Stomach smooth muscle (tissue), 2 donors: Measurements from ENCODE around the gene RETN.

Experiments
- H3K27ac ChIP-seq: one replicate; pipeline ENCODE4 v1.7.0; 2013; ENCODE audit warnings: mild to moderate bottlenecking, low read length, inconsistent platforms
- H3K27me3 ChIP-seq, 2 donors: one replicate each; pipeline ENCODE4 v1.7.0; 2013; ENCODE audit warnings: low read length in 2 of 2; ENCODE audit not compliant: insufficient read depth in 2 of 2, control insufficient read depth in 1 of 2
- H3K36me3 ChIP-seq, 2 donors: one replicate each; pipeline ENCODE4 v1.7.0; 2013; ENCODE audit warnings: low read length in 2 of 2; ENCODE audit not compliant: control insufficient read depth in 2 of 2, insufficient read depth in 2 of 2
- H3K4me1 ChIP-seq: one replicate; pipeline ENCODE4 v1.7.0; 2013; ENCODE audit warnings: low read length; ENCODE audit not compliant: control insufficient read depth, insufficient read depth
- H3K4me3 ChIP-seq, 2 donors: one replicate each; pipeline ENCODE4 v1.7.0; 2013; ENCODE audit warnings: low read length in 2 of 2
- H3K9ac ChIP-seq, 2 donors: one replicate each; pipeline ENCODE4 v1.7.0; 2013; ENCODE audit warnings: low read length in 2 of 2, mild to moderate bottlenecking in 1 of 2
- H3K9me3 ChIP-seq, 2 donors: one replicate each; pipeline ENCODE4 v1.7.0; 2013; ENCODE audit warnings: low read length in 2 of 2; ENCODE audit not compliant: control insufficient read depth in 2 of 2
- donor health status: healthy.
- donor health status: Pancreatic carcinoma.

The RETN gene

DNA sequence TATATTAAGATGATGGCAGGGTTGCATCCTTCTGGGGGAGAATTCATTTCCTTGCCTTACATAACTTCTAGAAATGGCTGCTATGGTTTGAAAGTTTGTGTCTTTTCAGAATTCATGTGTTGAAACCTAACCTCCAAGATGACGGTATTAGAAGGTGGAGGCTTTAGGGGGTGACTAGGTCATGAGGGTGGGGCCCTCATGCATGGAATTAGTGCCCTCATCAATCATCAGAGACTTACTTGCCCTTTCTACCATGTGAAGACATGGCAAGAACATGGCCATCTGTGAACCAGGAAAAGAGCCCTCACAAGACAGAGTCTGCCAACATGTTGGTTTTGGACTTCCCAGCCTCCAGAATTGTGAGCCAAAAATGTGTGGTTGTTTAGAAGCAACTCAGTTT is 47.9 kb downstream of the RETN start:
- no peaks in the 10 kb centered on the region for H3K36me3 ChIP-seq
- H3K4me1 ChIP-seq, result no peaks in the 10 kb centered on the region
- peaks cover 0 to 4% of the 10 kb centered on the region in 2 donors for H3K9me3 ChIP-seq
- no peak overlapping the region for H3K9ac ChIP-seq
- H3K4me3 ChIP-seq, result no peak overlapping the region
- H3K27ac ChIP-seq, result no peak overlapping the region
- H3K27me3 ChIP-seq, result no peaks in the 10 kb centered on the region

DNA sequence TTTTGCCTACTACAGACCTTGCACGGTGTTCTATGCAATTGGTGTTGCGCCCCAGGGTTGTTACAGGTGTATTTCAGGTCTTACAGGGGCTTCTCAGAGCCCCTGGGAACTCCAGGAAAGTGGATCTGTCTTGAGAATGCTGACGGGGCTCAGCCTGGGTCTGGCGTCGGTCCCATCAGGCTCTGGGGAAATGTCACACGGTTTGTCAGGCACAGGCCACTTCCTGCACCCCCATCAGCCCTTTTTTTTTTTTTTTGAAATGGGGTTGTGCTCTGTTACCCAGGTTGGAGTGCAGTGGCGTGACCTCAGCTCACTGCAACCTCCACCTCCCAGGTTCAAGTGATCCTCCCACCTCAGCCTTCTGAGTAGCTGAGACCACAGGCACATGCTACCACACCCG is 49.8 kb downstream of the RETN start:
- H3K9me3 ChIP-seq, result peaks cover 0 to 4% of the 10 kb centered on the region in 2 donors
- H3K36me3 ChIP-seq, result no peaks in the 10 kb centered on the region
- no peaks in the 10 kb centered on the region for H3K4me1 ChIP-seq
- no peak overlapping the region for H3K27ac ChIP-seq
- H3K9ac ChIP-seq, result no peak overlapping the region
- peaks cover 0 to 4% of the 10 kb centered on the region in 2 donors for H3K27me3 ChIP-seq
- H3K4me3 ChIP-seq, result no peak overlapping the region
